Measurements from ENCODE around the gene GPR45. TPM values are rescaled to one million over a fixed set of nuclear protein-coding genes. Genes with fewer than 3 reads are reported as not detected.
"Not testable (repeated sequence)": the region's sequence is repeated elsewhere in the genome, so short reads cannot be mapped to it uniquely, and the experiment has no call there.

The GPR45 gene
- total RNA-seq, 1 donor from 2014 or later = not detected

DNA sequence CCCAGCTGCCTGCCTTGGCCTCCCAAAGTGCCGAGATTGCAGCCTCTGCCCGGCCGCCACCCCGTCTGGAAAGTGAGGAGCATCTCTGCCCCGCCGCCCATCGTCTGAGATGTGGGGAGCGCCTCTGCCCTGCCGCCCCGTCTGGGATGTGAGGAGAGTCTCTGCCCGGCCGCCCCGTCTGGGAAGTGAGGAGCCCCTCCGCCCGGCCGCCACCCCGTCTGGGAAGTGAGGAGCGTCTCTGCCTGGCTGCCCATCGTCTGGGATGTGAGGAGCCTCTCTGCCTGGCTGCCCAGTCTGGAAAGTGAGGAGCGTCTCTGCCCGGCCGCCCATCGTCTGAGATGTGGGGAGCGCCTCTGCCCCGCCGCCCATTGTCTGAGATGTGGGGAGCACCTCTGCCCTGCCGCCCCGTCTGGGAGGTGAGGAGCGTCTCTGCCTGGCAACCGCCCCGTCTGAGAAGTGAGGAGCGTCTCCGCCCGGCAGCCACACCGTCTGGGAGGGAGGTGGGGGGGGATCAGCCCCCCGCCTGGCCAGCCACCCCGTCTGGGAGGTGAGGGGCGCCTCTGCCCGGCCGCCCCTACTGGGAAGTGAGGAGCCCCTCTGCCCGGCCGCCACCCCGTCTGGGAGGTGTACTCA, 9.6 kb downstream of the GPR45 start:
- H3K36me3 ChIP-seq (ENCODE audit: control insufficient read depth in 3 of 3, insufficient read depth in 3 of 3, low read length in 3 of 3); H3K4me3 ChIP-seq (ENCODE audit: low read length in 3 of 3); H3K9me3 ChIP-seq (ENCODE audit: control insufficient read depth in 3 of 3, low read length in 3 of 3); H3K27ac ChIP-seq (ENCODE audit: low read depth, low read length); H3K4me1 ChIP-seq (ENCODE audit: control insufficient read depth in 3 of 3, insufficient read depth in 3 of 3, low read length in 3 of 3); H3K27me3 ChIP-seq (ENCODE audit: control insufficient read depth in 3 of 3, insufficient read depth in 3 of 3, low read length in 3 of 3); H3K9ac ChIP-seq (ENCODE audit: low read depth in 1 of 3, low read length in 3 of 3): not testable (repeated sequence)

- H3K9ac ChIP-seq (ENCODE audit: low read depth in 1 of 3, low read length in 3 of 3) = no peak overlapping the region
- no peak overlapping the region for H3K27ac ChIP-seq (ENCODE audit: low read depth, low read length)
- no peaks in the 10 kb centered on the region for H3K36me3 ChIP-seq (ENCODE audit: control insufficient read depth in 3 of 3, insufficient read depth in 3 of 3, low read length in 3 of 3)
- no peaks in the 10 kb centered on the region for H3K9me3 ChIP-seq (ENCODE audit: control insufficient read depth in 3 of 3, low read length in 3 of 3)
- H3K4me3 ChIP-seq (ENCODE audit: low read length in 3 of 3) = no peak overlapping the region
- H3K27me3 ChIP-seq (ENCODE audit: control insufficient read depth in 3 of 3, insufficient read depth in 3 of 3, low read length in 3 of 3) = no peaks in the 10 kb centered on the region
- no peaks in the 10 kb centered on the region for H3K4me1 ChIP-seq (ENCODE audit: control insufficient read depth in 3 of 3, insufficient read depth in 3 of 3, low read length in 3 of 3)
Observed at GRCh38 chr2:105252271-105252670, 10.7 kb downstream of the GPR45 start.

DNA sequence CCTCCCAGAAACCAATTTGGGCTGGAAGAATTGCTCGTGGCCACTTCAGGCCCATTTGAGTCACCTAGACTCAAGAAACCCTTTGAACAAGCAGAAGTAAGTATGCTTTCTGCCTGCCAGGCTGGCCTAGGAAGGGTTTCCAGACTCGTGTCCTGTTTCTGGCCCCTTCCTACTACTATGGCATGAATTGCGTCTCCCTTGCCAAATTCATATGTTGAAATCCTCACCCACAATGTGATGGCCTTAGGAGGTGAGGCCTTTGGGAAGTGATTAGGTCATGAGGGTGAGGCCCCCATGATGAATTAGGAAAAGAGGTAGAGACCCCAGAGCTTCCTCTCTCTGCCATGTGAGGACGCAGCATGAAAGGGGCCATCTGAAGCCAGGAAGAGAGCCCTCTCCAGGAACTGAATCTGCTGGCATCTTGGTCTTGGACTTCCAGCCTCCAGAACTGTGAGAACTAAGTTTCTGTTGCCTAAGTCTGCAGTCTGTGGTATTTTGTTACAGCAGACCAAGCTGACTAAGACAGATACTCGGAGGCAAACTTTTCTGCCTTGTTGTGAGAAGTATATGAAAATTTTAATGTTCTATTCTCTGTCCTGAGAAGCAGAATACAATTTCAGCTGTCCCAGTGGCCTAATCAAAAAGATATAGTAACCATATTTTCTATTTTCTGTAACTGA, 13.1 kb downstream of the GPR45 start:
- Histone ChIP-seq H3K4me3 (ENCODE audit: low read length in 3 of 3) (no peak overlapping the region), H3K27me3 (ENCODE audit: control insufficient read depth in 3 of 3, insufficient read depth in 3 of 3, low read length in 3 of 3) (no peaks in the 10 kb centered on the region), H3K27ac (ENCODE audit: low read depth, low read length) (no peak overlapping the region), H3K4me1 (ENCODE audit: control insufficient read depth in 3 of 3, insufficient read depth in 3 of 3, low read length in 3 of 3) (no peaks in the 10 kb centered on the region), H3K36me3 (ENCODE audit: control insufficient read depth in 3 of 3, insufficient read depth in 3 of 3, low read length in 3 of 3) (no peaks in the 10 kb centered on the region), H3K9me3 (ENCODE audit: control insufficient read depth in 3 of 3, low read length in 3 of 3) (no peaks in the 10 kb centered on the region), H3K9ac (ENCODE audit: low read depth in 1 of 3, low read length in 3 of 3) (no peak overlapping the region)

GRCh38 chr2:105255979-105256378, 14.4 kb downstream of the GPR45 start:
- no peak overlapping the region for H3K4me3 ChIP-seq (ENCODE audit: low read length in 3 of 3)
- no peaks in the 10 kb centered on the region for H3K9me3 ChIP-seq (ENCODE audit: control insufficient read depth in 3 of 3, low read length in 3 of 3)

DNA sequence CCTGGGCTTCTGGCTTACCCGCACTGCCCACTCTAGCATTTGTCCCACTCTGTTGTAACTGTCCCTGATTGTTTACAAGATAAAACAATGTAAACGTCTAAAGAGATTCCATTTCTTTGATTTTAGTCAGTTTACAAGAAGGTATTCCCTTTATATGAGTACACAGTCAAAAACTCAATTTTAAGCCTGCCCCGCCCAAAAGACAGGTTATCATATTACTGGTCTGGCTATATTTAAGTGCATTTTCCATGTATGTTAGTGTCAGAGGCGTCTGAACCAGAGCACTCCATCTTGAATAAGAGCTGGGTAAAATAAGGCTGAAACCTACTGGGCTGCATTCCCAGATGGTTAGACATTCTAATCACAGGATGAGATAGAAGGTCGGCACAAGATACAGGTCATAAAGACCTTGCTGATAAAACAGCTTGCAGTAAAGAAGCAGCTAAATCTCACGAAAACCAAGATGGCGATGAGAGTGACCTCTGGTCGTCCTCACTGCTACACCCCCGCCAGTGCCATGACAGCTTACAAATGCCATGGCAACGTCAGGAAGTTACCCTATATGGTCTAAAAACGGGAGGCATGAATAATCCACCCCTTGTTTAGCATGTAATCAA, 15.0 kb downstream of the GPR45 start:
- H3K9me3 ChIP-seq (ENCODE audit: control insufficient read depth in 3 of 3, low read length in 3 of 3) = no peaks in the 10 kb centered on the region
- H3K4me1 ChIP-seq (ENCODE audit: control insufficient read depth in 3 of 3, insufficient read depth in 3 of 3, low read length in 3 of 3) = no peaks in the 10 kb centered on the region
- H3K27ac ChIP-seq (ENCODE audit: low read depth, low read length) = no peak overlapping the region
- no peaks in the 10 kb centered on the region for H3K36me3 ChIP-seq (ENCODE audit: control insufficient read depth in 3 of 3, insufficient read depth in 3 of 3, low read length in 3 of 3)
- no peak overlapping the region for H3K4me3 ChIP-seq (ENCODE audit: low read length in 3 of 3)
- no peak overlapping the region for H3K9ac ChIP-seq (ENCODE audit: low read depth in 1 of 3, low read length in 3 of 3)
- no peaks in the 10 kb centered on the region for H3K27me3 ChIP-seq (ENCODE audit: control insufficient read depth in 3 of 3, insufficient read depth in 3 of 3, low read length in 3 of 3)

More at GRCh38 chr2:105255979-105256378, 14.4 kb downstream of the GPR45 start:
- Histone ChIP-seq H3K27me3 (ENCODE audit: control insufficient read depth in 3 of 3, insufficient read depth in 3 of 3, low read length in 3 of 3) (no peaks in the 10 kb centered on the region), H3K4me1 (ENCODE audit: control insufficient read depth in 3 of 3, insufficient read depth in 3 of 3, low read length in 3 of 3) (no peaks in the 10 kb centered on the region), H3K9ac (ENCODE audit: low read depth in 1 of 3, low read length in 3 of 3) (no peak overlapping the region), H3K36me3 (ENCODE audit: control insufficient read depth in 3 of 3, insufficient read depth in 3 of 3, low read length in 3 of 3) (no peaks in the 10 kb centered on the region), H3K27ac (ENCODE audit: low read depth, low read length) (no peak overlapping the region)

DNA sequence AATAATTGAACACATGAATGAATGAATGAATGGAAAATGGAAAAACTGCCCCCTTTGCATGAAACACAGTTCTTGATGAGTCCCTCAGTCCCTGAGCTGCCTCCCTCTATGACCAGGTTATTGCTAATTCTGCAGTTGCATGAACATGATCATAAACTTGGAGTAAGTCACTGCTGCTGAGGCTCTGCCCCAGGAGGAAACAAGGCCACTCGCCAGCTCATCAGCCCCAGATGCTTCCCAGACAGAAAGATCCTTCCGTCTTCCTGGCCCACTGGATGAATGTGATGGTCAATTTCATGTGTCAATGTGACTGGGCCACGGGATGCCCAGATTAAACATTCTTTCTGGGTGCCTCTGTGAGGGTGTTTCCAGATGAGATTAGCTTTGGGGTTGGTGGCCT, 16.4 kb downstream of the GPR45 start:
- no peak overlapping the region for H3K4me3 ChIP-seq (ENCODE audit: low read length in 3 of 3)
- no peaks in the 10 kb centered on the region for H3K9me3 ChIP-seq (ENCODE audit: control insufficient read depth in 3 of 3, low read length in 3 of 3)
- no peaks in the 10 kb centered on the region for H3K27me3 ChIP-seq (ENCODE audit: control insufficient read depth in 3 of 3, insufficient read depth in 3 of 3, low read length in 3 of 3)
- no peaks in the 10 kb centered on the region for H3K4me1 ChIP-seq (ENCODE audit: control insufficient read depth in 3 of 3, insufficient read depth in 3 of 3, low read length in 3 of 3)
- H3K27ac ChIP-seq (ENCODE audit: low read depth, low read length) = no peak overlapping the region
- no peak overlapping the region for H3K9ac ChIP-seq (ENCODE audit: low read depth in 1 of 3, low read length in 3 of 3)
- no peaks in the 10 kb centered on the region for H3K36me3 ChIP-seq (ENCODE audit: control insufficient read depth in 3 of 3, insufficient read depth in 3 of 3, low read length in 3 of 3)

- Histone ChIP-seq H3K36me3 (ENCODE audit: control insufficient read depth in 3 of 3, insufficient read depth in 3 of 3, low read length in 3 of 3) (no peaks in the 10 kb centered on the region), H3K4me3 (ENCODE audit: low read length in 3 of 3) (no peak overlapping the region), H3K27ac (ENCODE audit: low read depth, low read length) (no peak overlapping the region), H3K27me3 (ENCODE audit: control insufficient read depth in 3 of 3, insufficient read depth in 3 of 3, low read length in 3 of 3) (no peaks in the 10 kb centered on the region), H3K4me1 (ENCODE audit: control insufficient read depth in 3 of 3, insufficient read depth in 3 of 3, low read length in 3 of 3) (no peaks in the 10 kb centered on the region), H3K9ac (ENCODE audit: low read depth in 1 of 3, low read length in 3 of 3) (no peak overlapping the region), H3K9me3 (ENCODE audit: control insufficient read depth in 3 of 3, low read length in 3 of 3) (no peaks in the 10 kb centered on the region)
Observed at GRCh38 chr2:105258835-105259350, 17.4 kb downstream of the GPR45 start.

DNA sequence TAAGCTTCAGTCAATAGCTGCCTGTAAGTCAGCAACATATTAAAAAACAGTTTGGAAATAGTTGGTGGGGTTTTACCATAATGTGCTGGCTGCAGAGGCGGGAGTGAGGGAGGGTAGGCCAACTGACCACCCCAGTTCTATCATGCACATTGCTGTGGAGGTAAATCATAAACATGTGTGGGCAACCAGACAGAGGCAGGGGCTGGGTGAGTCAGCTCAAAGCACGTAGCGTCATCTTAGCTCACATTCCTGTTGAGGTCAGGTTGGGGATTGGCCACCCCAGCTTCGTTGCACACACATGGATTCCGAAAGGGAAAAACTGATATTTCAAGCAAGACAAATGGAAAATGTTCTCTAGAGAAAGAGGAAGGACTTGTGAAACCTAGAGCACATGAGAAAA, 19.5 kb downstream of the GPR45 start:
- Histone ChIP-seq H3K4me1 (ENCODE audit: control insufficient read depth in 3 of 3, insufficient read depth in 3 of 3, low read length in 3 of 3) (no peaks in the 10 kb centered on the region), H3K9ac (ENCODE audit: low read depth in 1 of 3, low read length in 3 of 3) (no peak overlapping the region), H3K27me3 (ENCODE audit: control insufficient read depth in 3 of 3, insufficient read depth in 3 of 3, low read length in 3 of 3) (no peaks in the 10 kb centered on the region), H3K36me3 (ENCODE audit: control insufficient read depth in 3 of 3, insufficient read depth in 3 of 3, low read length in 3 of 3) (peaks cover 3 to 9% (median 9%) of the 10 kb centered on the region in 3 donors), H3K27ac (ENCODE audit: low read depth, low read length) (no peak overlapping the region), H3K9me3 (ENCODE audit: control insufficient read depth in 3 of 3, low read length in 3 of 3) (no peaks in the 10 kb centered on the region), H3K4me3 (ENCODE audit: low read length in 3 of 3) (no peak overlapping the region)

DNA sequence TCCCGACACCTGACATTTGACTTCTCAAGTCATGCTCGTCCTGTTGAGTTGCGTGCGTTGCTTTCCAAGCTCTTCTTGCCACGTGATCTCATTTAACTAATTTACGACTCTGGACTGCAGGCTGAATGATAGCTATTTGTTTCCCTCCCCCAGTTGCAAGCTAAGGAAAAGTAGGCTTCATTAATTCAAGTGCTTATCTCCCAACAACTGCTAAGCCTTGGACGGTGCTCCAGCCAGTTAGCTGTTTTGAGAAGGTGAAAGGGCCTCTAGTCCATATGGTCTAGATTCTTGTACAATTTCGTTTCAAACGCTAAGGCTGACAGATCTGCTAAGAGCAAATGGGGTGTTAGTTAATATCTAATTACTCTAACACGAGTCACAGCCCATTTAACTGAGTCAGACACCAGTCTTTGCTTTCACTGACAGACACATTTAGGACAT, 21.1 kb downstream of the GPR45 start:
- no peak overlapping the region for H3K4me3 ChIP-seq (ENCODE audit: low read length in 3 of 3)
- H3K27me3 ChIP-seq (ENCODE audit: control insufficient read depth in 3 of 3, insufficient read depth in 3 of 3, low read length in 3 of 3) = no peaks in the 10 kb centered on the region
- no peaks in the 10 kb centered on the region for H3K4me1 ChIP-seq (ENCODE audit: control insufficient read depth in 3 of 3, insufficient read depth in 3 of 3, low read length in 3 of 3)
- peaks cover 19 to 24% (median 19%) of the 10 kb centered on the region in 3 donors for H3K36me3 ChIP-seq (ENCODE audit: control insufficient read depth in 3 of 3, insufficient read depth in 3 of 3, low read length in 3 of 3)
- H3K9me3 ChIP-seq (ENCODE audit: control insufficient read depth in 3 of 3, low read length in 3 of 3) = no peaks in the 10 kb centered on the region
- H3K27ac ChIP-seq (ENCODE audit: low read depth, low read length) = no peak overlapping the region
- no peak overlapping the region for H3K9ac ChIP-seq (ENCODE audit: low read depth in 1 of 3, low read length in 3 of 3)

GRCh38 chr2:105269426-105269825, 27.9 kb downstream of the GPR45 start:
- Histone ChIP-seq H3K4me1 (ENCODE audit: control insufficient read depth in 3 of 3, insufficient read depth in 3 of 3, low read length in 3 of 3) (peaks cover 0 to 2% (median 0%) of the 10 kb centered on the region in 3 donors), H3K9ac (ENCODE audit: low read depth in 1 of 3, low read length in 3 of 3) (no peak overlapping the region), H3K9me3 (ENCODE audit: control insufficient read depth in 3 of 3, low read length in 3 of 3) (no peaks in the 10 kb centered on the region), H3K27me3 (ENCODE audit: control insufficient read depth in 3 of 3, insufficient read depth in 3 of 3, low read length in 3 of 3) (no peaks in the 10 kb centered on the region), H3K4me3 (ENCODE audit: low read length in 3 of 3) (no peak overlapping the region), H3K36me3 (ENCODE audit: control insufficient read depth in 3 of 3, insufficient read depth in 3 of 3, low read length in 3 of 3) (peaks cover 64 to 83% (median 71%) of the 10 kb centered on the region in 3 donors), H3K27ac (ENCODE audit: low read depth, low read length) (no peak overlapping the region)

All from skeletal muscle tissue (tissue), 4 donors.